ENCODE results near the gene PI3. TPM values are rescaled to one million over a fixed set of nuclear protein-coding genes. Genes with fewer than 3 reads are reported as not detected.

The PI3 gene
- polyA plus RNA-seq, 1 donor = not detected

GRCh38 chr20:45189067-45189609 is 14.4 kb downstream of the PI3 start:
- DNase-seq = no peak

- DNase-seq = no peak
These were observed 15.2 kb downstream of the PI3 start for GRCh38 chr20:45189861-45190260.

- DNase-seq = no peak
These were observed 17.2 kb downstream of the PI3 start for GRCh38 chr20:45191926-45192325.

GRCh38 chr20:45193331-45193730 is 18.6 kb downstream of the PI3 start:
- no peak for DNase-seq

GRCh38 chr20:45206725-45207124 is 32.0 kb downstream of the PI3 start, which contains the start of gene SEMG1:
SEMG1 (plus strand) TSS chr20:45207033; CDS start chr20:45207054, 21 bp downstream.
- no peak for DNase-seq

- DNase-seq = no peak
These were observed 35.2 kb downstream of the PI3 start for GRCh38 chr20:45209924-45210323.

- no peak for DNase-seq
These were observed 37.1 kb downstream of the PI3 start for GRCh38 chr20:45211569-45212474.

- DNase-seq = no peak
These were observed 38.1 kb downstream of the PI3 start for GRCh38 chr20:45212836-45213235.

- DNase-seq = no peak
These were observed 43.4 kb downstream of the PI3 start for GRCh38 chr20:45218124-45218523.

GRCh38 chr20:45218636-45219035 is 43.9 kb downstream of the PI3 start:
- no peak for DNase-seq

- no peak for DNase-seq
These were observed 46.4 kb downstream of the PI3 start, which contains the start of gene SEMG2 for GRCh38 chr20:45221076-45221475. SEMG2 (plus strand) TSS chr20:45221373; CDS start chr20:45221390, 17 bp downstream.

- no peak for DNase-seq
These were observed 48.4 kb downstream of the PI3 start for GRCh38 chr20:45223136-45223535.

Other genes starting within 250 kb of the PI3 start
- gene TOMM34, start 214.5 kb upstream of the PI3 start, polyA plus RNA-seq (ENCODE audit: insufficient read length) = 14.0 TPM
- gene STK4, start 208.4 kb upstream of the PI3 start, polyA plus RNA-seq (ENCODE audit: insufficient read length) = 9.2 TPM
- 0.04 TPM for gene KCNS1, start 73.8 kb upstream of the PI3 start, polyA plus RNA-seq (ENCODE audit: insufficient read length)
- not detected for gene WFDC5, start 59.7 kb upstream of the PI3 start, polyA plus RNA-seq (ENCODE audit: insufficient read length)
- gene WFDC12, start 50.4 kb upstream of the PI3 start, polyA plus RNA-seq (ENCODE audit: insufficient read length) = not detected
- not detected for gene SEMG1, start 32.1 kb downstream of the PI3 start, polyA plus RNA-seq (ENCODE audit: insufficient read length)
- gene SEMG2, start 46.5 kb downstream of the PI3 start, polyA plus RNA-seq (ENCODE audit: insufficient read length) = not detected
- gene SLPI, start 79.7 kb downstream of the PI3 start, polyA plus RNA-seq (ENCODE audit: insufficient read length) = not detected
- gene RBPJL, start 131.9 kb downstream of the PI3 start, polyA plus RNA-seq (ENCODE audit: insufficient read length) = not detected
- 0.45 TPM for gene MATN4, start 133.4 kb downstream of the PI3 start, polyA plus RNA-seq (ENCODE audit: insufficient read length)
- 7.2 TPM for gene SDC4, start 173.5 kb downstream of the PI3 start, polyA plus RNA-seq (ENCODE audit: insufficient read length)
- 18.7 TPM for gene SYS1, start 188.3 kb downstream of the PI3 start, polyA plus RNA-seq (ENCODE audit: insufficient read length)
- 0.89 TPM for gene TP53TG5, start 203.4 kb downstream of the PI3 start, polyA plus RNA-seq (ENCODE audit: insufficient read length)
- 25.0 TPM for gene DBNDD2, start 233.4 kb downstream of the PI3 start, polyA plus RNA-seq (ENCODE audit: insufficient read length)
- gene PIGT, start 241.2 kb downstream of the PI3 start, polyA plus RNA-seq (ENCODE audit: insufficient read length) = 83.3 TPM

Measured in hindlimb muscle (tissue), 1 donor.